Subcutaneous adipose tissue (tissue), 4 donors: ENCODE results near the gene RBM42. TPM values are rescaled to one million over a fixed set of nuclear protein-coding genes. Genes with fewer than 3 reads are reported as not detected.

Source experiments
- total RNA-seq, 4 donors: library from RNA; depleted of rRNA; stranded (reverse); fragments of >200 nt; gene quantifications; one replicate each; pipeline ENCODE4 v1.1.0, GENCODE V29; 2016
- TF ChIP-seq, protein P1 (sequence below): fragments of 450-650 bp; IDR thresholded peaks from one replicate; pipeline ENCODE4 v1.5.1; 2016; ENCODE audit warnings: low read depth, mild to moderate bottlenecking, control low read depth, antibody characterized with exemption, moderate library complexity

Gene RBM42
- total RNA-seq, 4 donors from 2014 or later: 27.7 to 55.4 (median 32.6) TPM

DNA sequence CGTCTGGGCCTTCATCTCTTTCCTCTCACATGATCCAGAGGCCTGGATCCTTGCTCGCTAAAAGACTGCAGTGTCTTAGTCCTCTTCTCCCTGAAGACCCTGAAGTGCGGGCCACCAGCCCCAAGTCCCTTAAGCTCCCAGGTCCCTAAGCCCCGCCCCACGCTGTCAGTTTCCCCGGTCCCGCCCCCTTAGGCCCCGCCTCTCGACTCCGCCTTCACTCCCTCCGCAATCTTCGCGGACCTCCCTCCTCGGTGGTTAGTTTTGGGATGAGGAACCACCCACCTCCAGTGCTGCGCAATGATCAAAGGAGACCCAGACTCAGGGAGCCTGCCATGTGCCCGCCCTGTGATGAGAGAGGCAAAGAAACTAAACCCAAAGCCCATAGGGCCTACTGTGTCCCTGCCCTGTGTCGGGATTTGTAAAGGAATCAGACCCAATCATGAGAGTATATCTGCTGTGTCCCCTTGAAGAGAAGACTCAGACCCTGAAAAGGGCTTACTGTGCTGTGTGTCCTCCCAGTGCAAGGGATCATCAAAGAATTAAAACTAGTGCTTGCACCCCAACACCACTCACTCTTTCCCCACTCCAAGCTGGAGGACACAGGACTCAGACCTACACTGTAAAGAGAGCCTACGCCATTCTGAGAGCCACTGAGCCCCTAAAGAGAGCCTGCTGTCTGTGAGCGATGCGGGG, 16.3 kb downstream of the RBM42 start:
- TF ChIP-seq, protein P1, sequence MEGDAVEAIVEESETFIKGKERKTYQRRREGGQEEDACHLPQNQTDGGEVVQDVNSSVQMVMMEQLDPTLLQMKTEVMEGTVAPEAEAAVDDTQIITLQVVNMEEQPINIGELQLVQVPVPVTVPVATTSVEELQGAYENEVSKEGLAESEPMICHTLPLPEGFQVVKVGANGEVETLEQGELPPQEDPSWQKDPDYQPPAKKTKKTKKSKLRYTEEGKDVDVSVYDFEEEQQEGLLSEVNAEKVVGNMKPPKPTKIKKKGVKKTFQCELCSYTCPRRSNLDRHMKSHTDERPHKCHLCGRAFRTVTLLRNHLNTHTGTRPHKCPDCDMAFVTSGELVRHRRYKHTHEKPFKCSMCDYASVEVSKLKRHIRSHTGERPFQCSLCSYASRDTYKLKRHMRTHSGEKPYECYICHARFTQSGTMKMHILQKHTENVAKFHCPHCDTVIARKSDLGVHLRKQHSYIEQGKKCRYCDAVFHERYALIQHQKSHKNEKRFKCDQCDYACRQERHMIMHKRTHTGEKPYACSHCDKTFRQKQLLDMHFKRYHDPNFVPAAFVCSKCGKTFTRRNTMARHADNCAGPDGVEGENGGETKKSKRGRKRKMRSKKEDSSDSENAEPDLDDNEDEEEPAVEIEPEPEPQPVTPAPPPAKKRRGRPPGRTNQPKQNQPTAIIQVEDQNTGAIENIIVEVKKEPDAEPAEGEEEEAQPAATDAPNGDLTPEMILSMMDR: no peak

DNA sequence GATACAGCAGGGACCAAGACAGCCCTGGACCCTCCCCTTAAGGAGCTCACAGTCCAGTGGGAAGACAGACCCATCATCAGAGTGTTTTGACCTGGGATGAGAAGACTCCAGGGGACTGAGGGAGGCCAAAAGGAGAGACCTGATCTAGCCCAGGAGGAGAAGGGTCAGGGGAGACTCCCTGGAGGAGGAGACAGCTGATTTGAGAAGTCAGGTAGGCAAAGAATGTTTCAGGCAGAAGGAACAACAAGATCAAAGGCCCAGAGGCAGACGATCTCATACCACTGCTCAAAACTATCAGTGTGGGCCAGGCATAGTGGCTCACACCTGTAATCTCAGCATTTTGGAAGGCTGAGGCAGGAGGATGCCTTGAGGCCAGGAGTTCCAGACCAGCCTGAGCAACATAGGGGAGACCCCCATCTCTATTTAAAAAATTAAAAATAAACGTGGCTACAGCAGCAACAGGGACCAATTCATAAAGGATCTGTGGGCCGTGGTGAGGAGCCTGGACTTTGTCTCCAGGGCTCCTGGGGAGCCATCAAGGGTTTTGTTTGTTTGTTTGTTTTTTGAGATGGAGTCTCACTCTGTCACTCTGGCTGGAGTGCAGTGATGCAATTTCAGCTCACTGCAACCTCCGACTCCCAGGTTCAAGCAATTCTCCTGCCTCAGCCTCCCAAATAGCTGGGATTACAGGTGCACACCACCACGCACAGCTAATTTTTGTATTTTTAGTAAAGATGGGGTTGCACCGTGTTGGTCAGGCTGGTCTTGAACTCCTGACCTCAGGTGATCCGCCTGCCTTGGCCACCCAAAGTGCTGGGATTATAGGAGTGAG, 17.1 kb downstream of the RBM42 start:
- TF ChIP-seq, protein P1: no peak

DNA sequence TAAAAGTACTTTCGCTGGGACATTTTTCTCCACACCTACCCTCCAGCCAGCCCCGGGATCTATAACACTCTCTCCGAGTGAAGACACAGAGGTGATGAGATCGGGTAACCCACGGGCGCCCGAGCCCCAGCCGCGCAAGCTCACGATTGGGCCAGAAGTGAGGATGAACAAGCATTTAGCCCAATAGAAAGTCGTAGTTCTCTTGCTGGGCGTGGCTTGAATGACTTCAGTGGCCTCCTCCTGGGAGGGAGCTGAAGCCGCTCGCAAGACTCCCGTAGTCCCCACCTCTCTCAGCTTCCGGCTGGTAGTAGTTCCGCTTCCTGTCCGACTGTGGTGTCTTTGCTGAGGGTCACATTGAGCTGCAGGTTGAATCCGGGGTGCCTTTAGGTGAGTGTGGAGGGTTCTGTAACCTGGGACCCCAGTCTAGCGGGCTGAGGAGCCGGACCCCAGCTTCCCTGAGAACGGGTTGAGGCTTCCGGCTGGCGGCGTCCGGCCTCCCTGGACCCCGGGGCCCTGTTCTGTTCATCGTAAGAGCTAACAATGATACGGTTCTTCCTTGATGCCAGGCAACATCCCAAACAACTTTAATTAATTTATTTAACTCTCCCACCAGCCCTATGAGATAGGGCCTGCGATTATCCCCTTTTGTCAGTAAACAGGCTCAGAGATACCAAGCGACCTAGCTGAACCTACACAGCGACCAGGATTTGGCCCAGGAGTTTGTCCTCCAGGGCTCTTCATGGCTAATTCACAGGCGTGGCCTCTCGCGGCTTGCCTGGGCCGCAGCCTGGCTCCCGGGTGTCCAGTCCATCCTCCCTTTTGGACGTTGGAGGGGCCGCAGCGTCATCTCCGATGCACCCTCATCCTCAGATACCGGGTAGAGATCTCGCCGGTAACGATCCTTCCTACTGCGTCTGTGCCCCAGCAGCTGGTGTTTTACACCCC, 19.5 kb downstream of the RBM42 start, which contains the start of gene COX6B1:
Gene COX6B1 (plus strand): TSS at position 307 of the 945 bp plus-strand sequence. CDS start 2,921 bp downstream, outside the sequence.
- TF ChIP-seq, protein P1: no peak

DNA sequence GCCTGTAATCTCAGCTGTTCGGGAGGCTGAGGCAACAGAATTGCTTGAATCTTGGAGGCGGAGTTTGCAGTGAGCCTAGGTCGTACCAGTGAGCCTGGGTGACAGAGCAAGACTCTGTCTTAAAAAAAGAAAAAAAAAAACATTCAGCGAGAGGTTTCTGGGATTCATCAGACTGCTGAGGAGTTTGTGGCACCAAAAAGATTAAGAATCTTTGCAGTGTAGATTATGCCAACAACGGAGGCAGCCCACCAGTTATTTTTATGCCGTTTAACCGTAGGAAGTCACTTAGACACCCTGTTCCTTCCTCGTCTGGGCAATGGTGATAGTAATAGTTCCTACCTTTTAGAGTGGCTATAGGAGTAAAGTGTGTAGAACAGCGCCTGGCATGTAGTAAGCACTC, 21.7 kb downstream of the RBM42 start:
- TF ChIP-seq, protein P1: no peak

DNA sequence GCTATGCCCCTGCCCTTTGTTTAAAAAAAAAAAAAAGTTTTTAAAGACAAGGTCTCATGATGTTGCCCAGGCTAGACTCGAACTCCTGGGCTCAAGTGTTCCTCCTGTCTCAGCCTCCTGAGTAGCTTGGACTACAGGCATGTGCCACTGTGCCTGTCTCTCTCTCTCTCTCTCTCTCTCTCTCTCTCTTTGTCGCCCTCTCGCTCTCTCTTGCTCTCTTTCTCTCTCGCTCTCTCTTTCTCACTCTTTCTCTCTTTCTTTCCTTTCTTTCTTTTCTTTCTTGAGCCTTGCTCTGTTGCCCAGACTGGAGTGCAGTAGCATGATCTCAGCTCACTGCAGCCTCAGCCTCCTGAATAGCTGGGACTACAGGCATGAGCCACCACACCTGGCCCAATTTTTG, 26.8 kb downstream of the RBM42 start:
- TF ChIP-seq, protein P1: no peak

DNA sequence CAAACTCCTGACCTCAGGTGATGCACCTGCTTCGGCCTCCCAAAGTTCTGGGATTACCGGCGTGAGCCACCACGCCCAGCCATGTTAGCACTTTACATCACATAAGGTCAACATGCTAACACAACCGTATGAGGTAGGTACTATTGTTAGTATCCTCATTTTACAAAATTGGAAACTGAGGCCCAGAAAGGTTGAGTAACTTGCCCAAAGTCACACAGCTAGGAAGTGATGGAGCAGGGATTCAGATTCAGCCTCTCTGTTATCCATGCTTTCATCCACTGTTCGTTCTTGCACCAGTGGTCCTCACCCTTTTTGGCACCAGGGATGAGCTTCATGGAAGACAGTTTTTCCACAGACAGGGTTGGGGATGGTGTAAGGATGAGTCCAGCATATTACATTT, 27.9 kb downstream of the RBM42 start:
- TF ChIP-seq, protein P1: no peak
